PFSK-1 (cell line): Measurements from ENCODE around the gene SYNJ2.

Experiments
- POLR2AphosphoS5 ChIP-seq: IDR thresholded peaks from 2 replicates; pipeline ENCODE4 v1.6.1; 2012; ENCODE audit warnings: low read depth, mild to moderate bottlenecking, control low read depth, low read length, moderate library complexity
- SIN3A ChIP-seq: IDR thresholded peaks from 2 replicates; pipeline ENCODE4 v1.6.1; 2012; ENCODE audit warnings: mild to moderate bottlenecking, low read length, moderate library complexity, borderline replicate concordance; ENCODE audit not compliant: insufficient read depth
- TAF1 ChIP-seq: IDR thresholded peaks from 2 replicates; pipeline ENCODE4 v1.6.1; 2012; ENCODE audit warnings: low read length, control low read depth, borderline replicate concordance; ENCODE audit not compliant: insufficient read depth
- TF ChIP-seq, protein P1 (sequence below), 2 experiments: IDR thresholded peaks; 2 replicates each; pipeline versions ENCODE4 v1.6.1 to v1.8.0; 2011 to 2012; ENCODE audit warnings: low read depth in 2 of 2, low read length in 2 of 2, control low read depth in 1 of 2, inconsistent platforms in 1 of 2, mild to moderate bottlenecking in 1 of 2, moderate library complexity in 1 of 2; ENCODE audit not compliant: insufficient read depth in 1 of 2

DNA sequence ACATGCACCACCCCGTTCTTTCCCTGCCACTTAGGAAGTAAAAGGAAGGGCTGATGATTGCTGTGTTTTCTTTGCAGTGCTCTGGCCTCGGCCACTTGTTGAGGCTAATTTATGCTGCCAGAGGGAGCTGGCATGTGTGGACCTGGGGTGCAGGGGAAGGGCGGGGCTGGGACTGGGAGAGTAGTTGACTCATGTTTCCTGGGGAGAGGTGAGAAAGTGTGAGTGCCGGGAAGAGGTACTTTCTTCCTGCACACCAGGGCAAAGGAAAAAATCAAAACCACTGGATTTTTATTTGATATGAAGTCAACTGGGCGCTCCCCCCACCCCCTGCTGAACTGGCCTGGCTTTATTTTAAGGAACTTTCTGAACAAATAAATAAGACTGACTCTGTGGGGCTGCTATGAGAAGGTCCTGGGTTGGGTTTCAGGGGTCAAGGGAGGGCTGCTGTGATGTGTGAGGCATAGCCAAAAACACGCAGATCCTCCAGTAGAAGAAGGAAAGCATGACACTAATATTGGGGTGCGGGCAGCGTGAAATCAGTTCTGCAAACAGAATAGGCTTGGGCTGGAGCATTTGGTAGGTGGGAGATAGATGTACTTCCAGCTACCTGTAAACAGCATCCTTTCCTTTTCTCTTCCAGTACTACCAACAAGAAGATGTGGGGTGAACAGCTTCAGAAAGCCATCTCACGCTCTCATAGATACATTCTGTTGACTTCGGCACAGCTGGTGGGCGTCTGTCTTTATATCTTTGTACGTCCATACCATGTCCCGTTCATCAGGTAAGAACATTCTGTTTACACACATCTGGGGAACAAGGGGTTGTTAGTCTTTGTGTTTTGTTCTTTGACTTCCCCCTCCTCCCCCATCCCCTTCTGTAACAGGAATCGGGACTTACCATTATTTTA, 87.5 kb downstream of the SYNJ2 start:
- no peak for TF ChIP-seq SIN3A
- TF ChIP-seq POLR2AphosphoS5 = no peak
- TF ChIP-seq TAF1 = no peak
- TF ChIP-seq, protein P1, sequence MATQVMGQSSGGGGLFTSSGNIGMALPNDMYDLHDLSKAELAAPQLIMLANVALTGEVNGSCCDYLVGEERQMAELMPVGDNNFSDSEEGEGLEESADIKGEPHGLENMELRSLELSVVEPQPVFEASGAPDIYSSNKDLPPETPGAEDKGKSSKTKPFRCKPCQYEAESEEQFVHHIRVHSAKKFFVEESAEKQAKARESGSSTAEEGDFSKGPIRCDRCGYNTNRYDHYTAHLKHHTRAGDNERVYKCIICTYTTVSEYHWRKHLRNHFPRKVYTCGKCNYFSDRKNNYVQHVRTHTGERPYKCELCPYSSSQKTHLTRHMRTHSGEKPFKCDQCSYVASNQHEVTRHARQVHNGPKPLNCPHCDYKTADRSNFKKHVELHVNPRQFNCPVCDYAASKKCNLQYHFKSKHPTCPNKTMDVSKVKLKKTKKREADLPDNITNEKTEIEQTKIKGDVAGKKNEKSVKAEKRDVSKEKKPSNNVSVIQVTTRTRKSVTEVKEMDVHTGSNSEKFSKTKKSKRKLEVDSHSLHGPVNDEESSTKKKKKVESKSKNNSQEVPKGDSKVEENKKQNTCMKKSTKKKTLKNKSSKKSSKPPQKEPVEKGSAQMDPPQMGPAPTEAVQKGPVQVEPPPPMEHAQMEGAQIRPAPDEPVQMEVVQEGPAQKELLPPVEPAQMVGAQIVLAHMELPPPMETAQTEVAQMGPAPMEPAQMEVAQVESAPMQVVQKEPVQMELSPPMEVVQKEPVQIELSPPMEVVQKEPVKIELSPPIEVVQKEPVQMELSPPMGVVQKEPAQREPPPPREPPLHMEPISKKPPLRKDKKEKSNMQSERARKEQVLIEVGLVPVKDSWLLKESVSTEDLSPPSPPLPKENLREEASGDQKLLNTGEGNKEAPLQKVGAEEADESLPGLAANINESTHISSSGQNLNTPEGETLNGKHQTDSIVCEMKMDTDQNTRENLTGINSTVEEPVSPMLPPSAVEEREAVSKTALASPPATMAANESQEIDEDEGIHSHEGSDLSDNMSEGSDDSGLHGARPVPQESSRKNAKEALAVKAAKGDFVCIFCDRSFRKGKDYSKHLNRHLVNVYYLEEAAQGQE (IDR thresholded peaks at IDR 0.05; ENCODE audit: insufficient read depth in 1 of 2, low read depth in 2 of 2, low read length in 2 of 2) = no peak
